ENCODE data around the gene HTN3. TPM values are rescaled to one million over a fixed set of nuclear protein-coding genes. Genes with fewer than 3 reads are reported as not detected.

Gene HTN3
- total RNA-seq, 6 donors from 2014 or later, result not detected

DNA sequence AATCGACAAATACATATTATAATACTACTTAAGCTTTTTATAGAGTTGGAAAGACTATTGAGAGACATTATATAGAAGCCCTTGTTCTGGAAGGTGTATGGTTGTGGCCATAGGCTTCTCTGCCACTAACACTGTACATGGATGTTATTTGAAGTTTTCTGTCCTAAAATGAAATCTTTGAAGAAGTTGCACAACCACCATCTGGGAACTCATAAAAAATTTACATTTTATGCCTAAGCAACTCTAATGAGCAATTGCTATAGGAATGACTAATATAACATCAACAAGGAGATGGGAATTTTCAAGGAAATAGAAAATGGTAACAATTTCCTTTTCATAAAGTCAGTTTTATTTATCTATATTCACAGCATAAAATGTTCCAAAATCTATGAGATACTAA lies 29.4 kb downstream of the HTN3 start:
- Histone ChIP-seq H3K9me3 (no peaks in the 10 kb centered on the region), H3K27me3 (no peaks in the 10 kb centered on the region), H3K27ac (no peak overlapping the region), H3K4me3 (no peak overlapping the region), H3K36me3 (no peaks in the 10 kb centered on the region), H3K4me1 (no peaks in the 10 kb centered on the region)
- 84 to 88% methylated on average over 1 of the region's 1 CpG for WGBS, 2 donors
- ATAC-seq (ENCODE audit: low FRiP score in 2 of 2) (no peak), DNase-seq (no peak)
- TF ChIP-seq POLR2A (IDR thresholded peaks at IDR 0.05), result no peak
- TF ChIP-seq POLR2AphosphoS5 (IDR thresholded peaks at IDR 0.05), result no peak
- TF ChIP-seq, protein P1, sequence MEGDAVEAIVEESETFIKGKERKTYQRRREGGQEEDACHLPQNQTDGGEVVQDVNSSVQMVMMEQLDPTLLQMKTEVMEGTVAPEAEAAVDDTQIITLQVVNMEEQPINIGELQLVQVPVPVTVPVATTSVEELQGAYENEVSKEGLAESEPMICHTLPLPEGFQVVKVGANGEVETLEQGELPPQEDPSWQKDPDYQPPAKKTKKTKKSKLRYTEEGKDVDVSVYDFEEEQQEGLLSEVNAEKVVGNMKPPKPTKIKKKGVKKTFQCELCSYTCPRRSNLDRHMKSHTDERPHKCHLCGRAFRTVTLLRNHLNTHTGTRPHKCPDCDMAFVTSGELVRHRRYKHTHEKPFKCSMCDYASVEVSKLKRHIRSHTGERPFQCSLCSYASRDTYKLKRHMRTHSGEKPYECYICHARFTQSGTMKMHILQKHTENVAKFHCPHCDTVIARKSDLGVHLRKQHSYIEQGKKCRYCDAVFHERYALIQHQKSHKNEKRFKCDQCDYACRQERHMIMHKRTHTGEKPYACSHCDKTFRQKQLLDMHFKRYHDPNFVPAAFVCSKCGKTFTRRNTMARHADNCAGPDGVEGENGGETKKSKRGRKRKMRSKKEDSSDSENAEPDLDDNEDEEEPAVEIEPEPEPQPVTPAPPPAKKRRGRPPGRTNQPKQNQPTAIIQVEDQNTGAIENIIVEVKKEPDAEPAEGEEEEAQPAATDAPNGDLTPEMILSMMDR (IDR thresholded peaks at IDR 0.05), result no peak
- TF ChIP-seq EP300 (IDR thresholded peaks at IDR 0.05), result no peak

DNA sequence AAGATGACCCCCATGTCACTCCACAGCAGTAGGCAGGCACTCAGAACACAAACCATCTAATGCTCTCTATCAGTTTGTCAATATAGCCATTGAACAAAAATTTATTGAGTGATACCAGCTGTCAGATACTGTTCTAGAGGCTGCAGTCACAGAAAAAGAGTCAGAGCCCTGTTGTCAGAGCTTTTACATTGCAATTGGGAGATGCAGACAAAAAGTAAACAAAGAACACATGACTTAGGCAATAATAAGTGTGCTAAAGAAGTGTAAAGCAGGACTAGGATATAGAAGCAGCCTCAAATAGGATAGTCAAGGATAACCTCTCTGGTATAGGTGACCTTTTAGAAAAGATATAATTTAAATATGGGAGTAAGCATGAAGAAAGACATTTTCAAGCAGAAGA lies 30.9 kb downstream of the HTN3 start:
- no peaks in the 10 kb centered on the region for H3K9me3 ChIP-seq
- no peaks in the 10 kb centered on the region for H3K27me3 ChIP-seq
- DNase-seq (no peak), ATAC-seq (ENCODE audit: low FRiP score in 2 of 2) (no peak)
- no peaks in the 10 kb centered on the region for H3K36me3 ChIP-seq
- no peak overlapping the region for H3K4me3 ChIP-seq
- no peak overlapping the region for H3K27ac ChIP-seq
- TF ChIP-seq POLR2AphosphoS5 (IDR thresholded peaks at IDR 0.05), result no peak
- TF ChIP-seq, protein P1 (IDR thresholded peaks at IDR 0.05), result no peak
- TF ChIP-seq POLR2A (IDR thresholded peaks at IDR 0.05), result no peak
- no peak for TF ChIP-seq EP300 (IDR thresholded peaks at IDR 0.05)
- H3K4me1 ChIP-seq, result no peaks in the 10 kb centered on the region

DNA sequence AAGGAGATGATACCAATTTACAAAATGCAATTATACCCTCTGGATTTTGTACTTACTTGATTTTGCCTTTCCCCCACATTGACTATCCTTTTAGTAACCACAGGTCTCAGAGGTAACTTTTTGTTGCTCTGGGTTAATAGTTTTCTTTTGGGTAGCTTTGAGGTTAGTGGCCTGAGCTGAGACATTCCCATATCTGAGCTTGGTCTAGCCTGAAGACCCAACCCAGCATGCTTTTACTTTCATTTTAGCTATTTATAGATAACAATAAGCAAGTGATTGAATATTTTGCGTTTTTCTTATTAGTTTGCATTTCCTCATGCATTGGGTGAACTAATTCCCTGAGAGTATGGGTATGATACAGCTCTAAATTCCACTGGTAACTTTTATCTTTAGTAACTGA lies 33.7 kb downstream of the HTN3 start:
- H3K27me3 ChIP-seq, result no peaks in the 10 kb centered on the region
- H3K4me3 ChIP-seq, result no peak overlapping the region
- 58 to 64% methylated on average over 1 of the region's 1 CpG for WGBS, 2 donors
- no peak for DNase-seq
- no peaks in the 10 kb centered on the region for H3K9me3 ChIP-seq
- no peaks in the 10 kb centered on the region for H3K36me3 ChIP-seq
- no peak for ATAC-seq (ENCODE audit: low FRiP score in 2 of 2)
- TF ChIP-seq, protein P1 (IDR thresholded peaks at IDR 0.05), result no peak
- TF ChIP-seq POLR2AphosphoS5 (IDR thresholded peaks at IDR 0.05), result no peak
- no peak for TF ChIP-seq EP300 (IDR thresholded peaks at IDR 0.05)
- no peak for TF ChIP-seq POLR2A (IDR thresholded peaks at IDR 0.05)
- no peak overlapping the region for H3K27ac ChIP-seq
- H3K4me1 ChIP-seq, result no peaks in the 10 kb centered on the region

DNA sequence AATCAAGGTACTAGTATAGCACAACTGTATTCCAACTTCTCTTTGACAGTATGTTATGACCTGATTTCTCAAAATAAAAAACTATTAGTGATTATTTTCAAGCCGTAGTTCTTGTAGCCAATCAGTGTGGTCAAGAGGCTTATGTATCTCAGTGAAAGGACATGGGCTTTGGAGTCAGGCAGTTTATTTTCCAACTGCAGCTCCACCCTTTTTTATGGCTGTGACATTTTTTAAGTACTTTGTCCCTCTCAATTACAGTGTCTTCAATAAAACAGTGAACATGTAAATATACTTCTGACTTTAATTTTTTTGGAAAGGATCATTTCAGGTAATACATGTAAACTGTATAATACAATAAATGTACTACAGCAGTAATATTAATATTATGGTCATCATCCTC lies 51.9 kb downstream of the HTN3 start:
- H3K4me1 ChIP-seq, result no peaks in the 10 kb centered on the region
- ATAC-seq (ENCODE audit: low FRiP score in 2 of 2) (no peak), DNase-seq (no peak)
- no peak overlapping the region for H3K27ac ChIP-seq
- no peaks in the 10 kb centered on the region for H3K36me3 ChIP-seq
- TF ChIP-seq POLR2AphosphoS5 (IDR thresholded peaks at IDR 0.05), result no peak
- TF ChIP-seq EP300 (IDR thresholded peaks at IDR 0.05), result no peak
- no peak for TF ChIP-seq POLR2A (IDR thresholded peaks at IDR 0.05)
- TF ChIP-seq, protein P1 (IDR thresholded peaks at IDR 0.05), result no peak
- WGBS, 2 donors, result 86 to 88% methylated on average over 1 of the region's 1 CpG
- no peak overlapping the region for H3K4me3 ChIP-seq
- H3K27me3 ChIP-seq, result no peaks in the 10 kb centered on the region
- H3K9me3 ChIP-seq, result no peaks in the 10 kb centered on the region

Other genes with a start within 250 kb of the HTN3 start
- 1 to 10 TPM in 5 of 6 donors, not detected in 1; 1.2 to 4.3 (median 2.2) TPM for gene SULT1E1, start 168.3 kb upstream of the HTN3 start, total RNA-seq
- gene CSN1S1, start 97.4 kb upstream of the HTN3 start, total RNA-seq, result not detected
- not detected for gene CSN2, start 62.7 kb upstream of the HTN3 start, total RNA-seq
- gene STATH, start 32.5 kb upstream of the HTN3 start, total RNA-seq, result not detected
- not detected for gene HTN1, start 22.0 kb downstream of the HTN3 start, total RNA-seq
- not detected for gene PRR27, start 125.8 kb downstream of the HTN3 start, total RNA-seq
- 1 to 10 TPM in 5 of 6 donors, not detected in 1; 1.1 to 6.5 (median 3.3) TPM for gene ODAM, start 167.3 kb downstream of the HTN3 start, total RNA-seq
- gene FDCSP, start 197.7 kb downstream of the HTN3 start, total RNA-seq, result under 1 TPM in 1 of 6 donors, not detected in 5; 0.51 TPM
- not detected for gene CSN3, start 214.1 kb downstream of the HTN3 start, total RNA-seq